Gastrocnemius medialis (tissue), 4 donors: ENCODE data around the gene RNASEH2A. TPM values are rescaled to one million over a fixed set of nuclear protein-coding genes. Genes with fewer than 3 reads are reported as not detected.

Experiments used
- ATAC-seq, 2 donors: fragments of 150-250 bp; one replicate each; pipeline ENCODE4 v1.9.1; 2016
- DNase-seq, 2 donors: peaks; one replicate each; pipeline ENCODE4 v3.0.0-alpha.2; 2019
- H3K27ac ChIP-seq, 4 donors: fragments of 200-600 bp; sonication (generic); 1 replicate in 1 of 4; 2 replicates in 3 of 4; pipeline ENCODE4 v1.5.1; 2016 to 2018; ENCODE audit warnings: mild to moderate bottlenecking in 2 of 4, moderate library complexity in 1 of 4
- H3K27me3 ChIP-seq, 3 donors: fragments of 200-600 bp; sonication (generic) in 2 of 3; 1 replicate in 1 of 3; 2 replicates in 2 of 3; pipeline versions ENCODE4 v1.5.1 to v1.6.0; 2016 to 2019; ENCODE audit warnings: mild to moderate bottlenecking in 1 of 3, moderate library complexity in 1 of 3
- H3K36me3 ChIP-seq, 2 donors: fragments of 200-600 bp; sonication (generic) in 1 of 2; one replicate each; pipeline ENCODE4 v1.5.1; 2017 to 2018
- H3K4me1 ChIP-seq, 2 donors: fragments of 200-600 bp; sonication (generic) in 1 of 2; one replicate each; pipeline ENCODE4 v1.5.1; 2016 to 2017; ENCODE audit warnings: mild to moderate bottlenecking in 2 of 2
- H3K4me3 ChIP-seq, 4 donors: fragments of 200-600 bp; sonication (generic) in 3 of 4; 1 replicate in 1 of 4; 2 replicates in 3 of 4; pipeline ENCODE4 v1.5.1; 2016 to 2019; ENCODE audit warnings: mild to moderate bottlenecking in 2 of 4
- H3K9me3 ChIP-seq, 3 donors: fragments of 200-600 bp; sonication (generic) in 2 of 3; 1 replicate in 1 of 3; 2 replicates in 2 of 3; pipeline ENCODE4 v1.5.1; 2016 to 2019
- POLR2A ChIP-seq, 2 donors: fragments of 450-650 bp; IDR thresholded peaks; one replicate each; pipeline ENCODE4 v1.6.1; 2017; ENCODE audit warnings: antibody characterized with exemption in 2 of 2, mild to moderate bottlenecking in 2 of 2, moderate library complexity in 2 of 2
- in situ Hi-C, 4 donors: fragments of 200-750 bp; cut with MboI; loops; one replicate each; pipeline versions ENCODE4 v1.15.0 to v1.8.0; 2017; ENCODE audit warnings: low sequenced_read_pairs in 4 of 4
- intact Hi-C: fragments of 100-400 bp; cut with DNase I; formaldehyde crosslinking; loops from one replicate; pipeline ENCODE4 v1.15.1; 2023; ENCODE audit warnings: low total_unique reads
- total RNA-seq, 4 donors: library from RNA; depleted of rRNA; stranded (reverse); fragments of >200 nt; gene quantifications; one replicate each; pipeline versions ENCODE4 v1.1.0 to v1.2.3, GENCODE V29; 2016
- TF ChIP-seq, protein P1 (sequence below), 5 experiments: fragments of 450-650 bp in 3 of 5; fragments of 200-600 bp in 2 of 5; sonication (generic) in 2 of 5; IDR thresholded peaks in 4 of 5; conservative IDR thresholded peaks in 1 of 5; 1 replicate in 4 of 5; 2 replicates in 1 of 5; pipeline ENCODE4 v1.5.1; 2016 to 2019; ENCODE audit warnings: antibody characterized with exemption in 5 of 5, mild to moderate bottlenecking in 3 of 5, moderate library complexity in 3 of 5

Gene RNASEH2A
- total RNA-seq, 4 donors from 2014 or later = 1.0 to 3.9 (median 2.4) TPM

DNA sequence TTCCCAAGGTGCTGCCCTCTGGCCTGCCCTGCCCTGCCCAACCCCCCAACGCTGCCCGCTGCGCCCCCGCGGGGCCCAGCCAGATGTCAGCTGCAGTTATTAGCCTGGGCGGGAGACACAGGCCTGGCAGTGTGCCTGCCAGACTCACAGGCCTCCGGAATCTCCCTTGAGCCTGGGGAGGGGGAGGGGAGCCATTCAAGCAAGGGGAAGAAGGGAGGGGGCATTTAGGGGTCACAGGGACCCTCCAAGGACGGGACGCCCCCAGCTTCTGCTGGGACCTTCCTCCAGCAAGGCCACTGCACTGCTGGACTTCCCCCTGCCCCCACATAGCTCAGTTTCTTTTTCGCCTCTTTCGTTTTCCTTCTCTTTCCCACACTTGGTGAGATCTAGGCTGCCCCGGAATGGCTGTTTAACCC, 17.7 kb upstream of the RNASEH2A start:
- H3K27ac ChIP-seq = peak overlapping the region; percentile 99 to 100 (median 100)
- no peaks in the 10 kb centered on the region for H3K36me3 ChIP-seq
- no peaks in the 10 kb centered on the region for H3K27me3 ChIP-seq
- no peak for ATAC-seq
- peak in 1 of 2 donors; percentile 81 for DNase-seq
- no peaks in the 10 kb centered on the region for H3K9me3 ChIP-seq
- H3K4me3 ChIP-seq = peak overlapping the region; percentile 48 to 98 (median 92)
- in situ Hi-C loops (no loop called here), intact Hi-C loops (no loop called here)
- no peak for TF ChIP-seq POLR2A (IDR thresholded peaks at IDR 0.05)
- TF ChIP-seq, protein P1, sequence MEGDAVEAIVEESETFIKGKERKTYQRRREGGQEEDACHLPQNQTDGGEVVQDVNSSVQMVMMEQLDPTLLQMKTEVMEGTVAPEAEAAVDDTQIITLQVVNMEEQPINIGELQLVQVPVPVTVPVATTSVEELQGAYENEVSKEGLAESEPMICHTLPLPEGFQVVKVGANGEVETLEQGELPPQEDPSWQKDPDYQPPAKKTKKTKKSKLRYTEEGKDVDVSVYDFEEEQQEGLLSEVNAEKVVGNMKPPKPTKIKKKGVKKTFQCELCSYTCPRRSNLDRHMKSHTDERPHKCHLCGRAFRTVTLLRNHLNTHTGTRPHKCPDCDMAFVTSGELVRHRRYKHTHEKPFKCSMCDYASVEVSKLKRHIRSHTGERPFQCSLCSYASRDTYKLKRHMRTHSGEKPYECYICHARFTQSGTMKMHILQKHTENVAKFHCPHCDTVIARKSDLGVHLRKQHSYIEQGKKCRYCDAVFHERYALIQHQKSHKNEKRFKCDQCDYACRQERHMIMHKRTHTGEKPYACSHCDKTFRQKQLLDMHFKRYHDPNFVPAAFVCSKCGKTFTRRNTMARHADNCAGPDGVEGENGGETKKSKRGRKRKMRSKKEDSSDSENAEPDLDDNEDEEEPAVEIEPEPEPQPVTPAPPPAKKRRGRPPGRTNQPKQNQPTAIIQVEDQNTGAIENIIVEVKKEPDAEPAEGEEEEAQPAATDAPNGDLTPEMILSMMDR (IDR thresholded peaks at IDR 0.05 in 4 of 5, conservative IDR thresholded peaks at IDR 0.05 in 1 of 5) = no peak
- peaks cover 43 to 51% of the 10 kb centered on the region in 2 donors for H3K4me1 ChIP-seq

DNA sequence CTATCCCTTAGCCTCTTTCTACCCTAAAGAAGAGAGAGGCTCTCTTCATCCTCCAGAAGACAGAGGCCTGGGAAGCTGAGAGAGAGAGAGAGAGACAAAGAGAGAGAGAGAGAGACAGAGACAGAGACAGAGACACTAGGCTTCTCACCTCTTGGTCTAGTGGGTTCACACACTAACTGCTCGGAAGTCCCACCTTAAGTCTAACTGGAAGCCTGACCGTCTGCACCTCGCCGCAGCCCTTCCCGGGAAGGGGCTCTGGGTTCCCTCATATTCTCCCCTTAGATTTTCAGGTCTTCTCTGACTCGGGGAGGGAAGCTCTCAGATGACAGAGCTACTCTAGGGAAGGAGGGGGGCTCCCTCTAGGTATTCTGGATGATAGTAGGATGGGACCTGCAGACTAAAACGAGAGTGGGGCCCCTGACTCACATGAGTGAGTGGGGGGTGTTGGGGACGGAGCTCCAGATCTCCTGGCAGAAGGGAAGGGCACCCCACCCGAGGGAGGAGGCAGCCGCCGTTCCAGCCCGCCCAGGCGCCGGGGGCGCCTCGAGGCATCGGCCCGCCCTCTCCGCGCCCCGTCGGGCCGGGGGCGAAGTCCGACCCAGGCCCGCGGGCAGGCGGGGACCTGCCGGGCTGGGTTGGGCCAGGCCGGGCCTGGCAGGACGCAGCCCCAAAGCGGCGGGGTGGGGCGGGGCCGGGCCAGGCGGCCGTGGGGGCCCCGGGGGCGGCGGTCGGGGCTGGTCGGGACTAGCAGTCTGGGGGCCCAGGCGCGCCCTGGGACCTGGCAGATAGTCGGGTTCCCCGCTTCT, 17.1 kb upstream of the RNASEH2A start:
- Histone ChIP-seq H3K27ac (peak overlapping the region; percentile 99 to 100 (median 100)), H3K27me3 (no peaks in the 10 kb centered on the region), H3K4me1 (peaks cover 42 to 49% of the 10 kb centered on the region in 2 donors), H3K4me3 (peak overlapping the region; percentile 91 to 98 (median 94)), H3K36me3 (no peaks in the 10 kb centered on the region), H3K9me3 (no peaks in the 10 kb centered on the region)
- intact Hi-C loops (no loop called here), in situ Hi-C loops (no loop called here)
- DNase-seq = no peak
- no peak for ATAC-seq
- TF ChIP-seq, protein P1 (IDR thresholded peaks at IDR 0.05 in 4 of 5, conservative IDR thresholded peaks at IDR 0.05 in 1 of 5) = no peak
- TF ChIP-seq POLR2A (IDR thresholded peaks at IDR 0.05) = no peak

DNA sequence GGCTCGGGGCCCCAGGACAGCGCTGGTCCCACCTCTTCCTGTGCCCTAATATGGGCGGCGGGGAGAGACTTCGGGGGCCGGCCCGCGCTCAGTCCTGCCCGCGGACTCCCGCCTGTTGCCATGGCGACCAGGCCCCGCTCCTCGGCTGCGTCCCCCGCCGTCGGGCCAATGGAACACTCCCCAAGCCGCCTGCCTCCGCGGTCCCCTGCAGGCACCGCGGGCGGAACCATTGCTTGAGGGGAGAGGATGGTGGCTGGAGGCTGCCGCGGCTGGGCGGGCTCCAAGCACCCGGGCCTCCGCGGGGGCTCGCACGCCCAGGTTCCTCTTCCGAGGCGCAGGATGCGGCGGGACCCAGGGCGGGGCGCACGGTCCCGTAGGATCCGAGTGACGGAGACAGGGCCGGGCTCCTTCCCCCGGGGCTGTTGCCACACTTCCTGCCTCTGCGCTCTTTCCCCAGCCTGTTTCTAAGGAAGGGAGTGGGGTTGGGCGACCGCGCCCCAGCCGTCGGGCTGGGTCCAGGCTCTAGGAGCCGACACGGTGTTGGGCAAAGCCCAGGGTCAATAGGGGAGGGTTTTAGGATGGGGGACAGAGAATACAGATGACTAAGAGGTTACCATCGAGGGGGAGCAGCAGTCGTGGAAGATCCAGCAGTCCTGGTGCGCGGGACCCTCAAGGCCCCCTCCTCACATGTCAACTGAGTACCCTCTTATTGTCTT, 16.3 kb upstream of the RNASEH2A start:
- intact Hi-C loops = loop anchor here (5.0 kb wide), 4 partner anchors 68 to 1057 kb away; partner anchors contain the start of genes FARSA, IER2, STX10 and TNPO2
- TF ChIP-seq, protein P1 (IDR thresholded peaks at IDR 0.05 in 4 of 5, conservative IDR thresholded peaks at IDR 0.05 in 1 of 5) = no peak
- peak; percentile 88 to 93 for TF ChIP-seq POLR2A (IDR thresholded peaks at IDR 0.05)
- Histone ChIP-seq H3K27me3 (no peaks in the 10 kb centered on the region), H3K9me3 (no peaks in the 10 kb centered on the region), H3K4me3 (peak overlapping the region; percentile 91 to 98 (median 94)), H3K4me1 (peaks cover 45 to 46% of the 10 kb centered on the region in 2 donors), H3K36me3 (no peaks in the 10 kb centered on the region), H3K27ac (peak overlapping the region; percentile 99 to 100 (median 100))
- peak; percentile 89 to 90 for DNase-seq
- in situ Hi-C loops = no loop called here
- peak; percentile 32 to 34 for ATAC-seq

DNA sequence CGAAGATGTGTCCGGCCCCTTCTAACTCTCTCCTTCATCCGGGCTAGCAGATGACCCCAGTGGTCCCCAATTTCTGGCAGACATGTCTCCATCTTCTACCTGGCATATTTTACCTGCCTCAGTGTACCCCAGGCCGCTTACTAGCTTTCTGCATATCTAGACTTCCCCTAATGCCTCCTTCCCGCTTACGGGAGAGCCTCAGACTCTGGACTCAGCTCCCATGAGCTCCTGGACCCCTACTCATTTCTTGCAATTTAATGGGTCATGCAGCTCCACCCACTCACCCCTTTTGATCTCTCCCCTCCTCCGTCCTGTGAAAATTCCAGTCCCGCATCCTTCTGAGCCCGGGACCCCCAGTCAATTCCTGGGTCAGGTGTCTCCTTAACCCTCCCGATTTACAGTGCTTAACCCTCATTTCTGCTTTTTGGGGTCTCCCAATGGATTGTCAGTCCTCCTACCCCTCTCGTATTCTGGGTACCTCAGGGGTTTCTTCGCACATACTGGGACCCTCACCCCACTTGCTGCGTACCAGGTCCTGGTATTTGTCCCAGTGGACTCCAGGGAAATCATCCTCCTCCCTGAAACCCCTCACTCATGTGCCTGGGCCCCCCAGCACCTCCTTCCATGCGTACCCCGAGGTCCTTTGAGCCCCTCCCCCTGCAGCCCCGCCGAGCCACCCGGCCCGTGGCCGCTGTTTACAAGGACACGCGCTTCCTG, 15.6 kb upstream of the RNASEH2A start:
- no peaks in the 10 kb centered on the region for H3K27me3 ChIP-seq
- peaks cover 45% of the 10 kb centered on the region in 2 donors for H3K4me1 ChIP-seq
- intact Hi-C loops (loop anchor here (5.0 kb wide), 4 partner anchors 68 to 1057 kb away; partner anchors contain the start of genes FARSA, IER2, STX10 and TNPO2), in situ Hi-C loops (no loop called here)
- DNase-seq (no peak), ATAC-seq (no peak)
- no peaks in the 10 kb centered on the region for H3K36me3 ChIP-seq
- no peak for TF ChIP-seq POLR2A (IDR thresholded peaks at IDR 0.05)
- TF ChIP-seq, protein P1 (IDR thresholded peaks at IDR 0.05 in 4 of 5, conservative IDR thresholded peaks at IDR 0.05 in 1 of 5) = no peak
- no peaks in the 10 kb centered on the region for H3K9me3 ChIP-seq
- H3K4me3 ChIP-seq = peak overlapping the region; percentile 91 to 98 (median 94)
- H3K27ac ChIP-seq = peak overlapping the region; percentile 99 to 100 (median 100)
